ENCODE results near the gene CNTNAP3.
"Not testable (repeated sequence)": the region's sequence is repeated elsewhere in the genome, so short reads cannot be mapped to it uniquely, and the experiment has no call there.

The CNTNAP3 gene

DNA sequence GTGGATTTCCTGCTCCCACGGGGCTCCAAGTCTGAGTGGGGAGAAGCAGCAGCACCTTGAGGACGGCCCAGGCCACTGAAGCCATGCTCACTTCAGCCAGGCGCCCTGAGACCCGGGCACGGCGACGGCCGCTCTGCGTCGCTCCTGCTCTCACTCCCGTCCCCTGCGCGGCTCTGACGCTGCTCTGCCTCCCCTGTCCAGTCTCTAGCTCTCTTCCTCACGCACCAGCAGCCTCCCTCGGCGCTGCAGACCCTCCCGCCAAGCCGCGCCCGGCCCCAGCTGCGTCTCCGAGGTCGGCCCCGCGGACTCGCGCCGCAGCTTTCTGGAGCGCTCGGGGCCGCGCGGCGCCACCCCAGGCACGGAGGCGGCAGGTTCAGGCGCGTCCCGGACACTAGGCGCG is at the start of gene CNTNAP3:
Gene CNTNAP3, minus strand, starts transcription at position 188 of the 400 bp plus-strand sequence. Its CDS starts 103 bp downstream, at position 85.
- DNase-seq (ENCODE audit: low spot score): peak; percentile 20

DNA sequence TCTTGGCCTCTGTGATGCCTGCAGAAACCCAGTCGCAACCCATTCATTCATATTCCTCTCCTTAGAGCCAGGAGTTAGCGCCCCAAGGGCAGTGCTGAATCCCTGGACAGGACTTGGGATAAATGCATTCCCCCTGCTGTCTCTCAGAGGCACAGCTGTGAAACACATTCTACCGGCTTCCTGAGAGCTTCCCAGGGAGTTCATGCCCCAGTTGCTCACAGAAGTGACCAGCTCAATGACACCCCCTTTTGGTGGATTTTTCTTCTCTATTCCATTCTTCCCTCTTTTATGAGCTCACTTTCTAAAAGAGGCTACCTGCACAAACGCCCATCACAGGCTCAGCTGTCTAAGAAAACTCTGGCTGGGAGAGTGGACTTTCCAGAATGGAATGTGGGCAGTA is 8.0 kb downstream of the CNTNAP3 start:
- DNase-seq (ENCODE audit: low spot score): not testable (repeated sequence)

DNA sequence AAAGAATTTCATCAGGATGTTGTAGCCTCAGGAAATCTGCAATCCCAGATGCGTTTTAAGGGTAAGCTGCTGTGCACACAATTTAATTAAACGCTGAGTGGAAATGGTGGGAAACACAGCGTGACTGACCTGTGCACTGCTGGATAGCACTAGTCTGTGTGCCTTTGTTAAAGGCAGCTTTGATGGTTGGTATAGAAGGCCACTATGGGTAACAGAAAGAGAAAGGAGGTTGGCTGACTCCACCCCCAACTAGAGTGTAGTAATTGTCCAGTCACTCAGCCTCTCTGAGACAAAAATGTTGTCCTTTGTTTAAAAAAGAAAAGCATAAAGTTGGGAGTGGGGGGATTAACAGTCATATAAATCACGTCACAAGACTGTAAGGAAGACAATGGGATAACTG is 45.5 kb downstream of the CNTNAP3 start:
- DNase-seq (ENCODE audit: low spot score): not testable (repeated sequence)

DNA sequence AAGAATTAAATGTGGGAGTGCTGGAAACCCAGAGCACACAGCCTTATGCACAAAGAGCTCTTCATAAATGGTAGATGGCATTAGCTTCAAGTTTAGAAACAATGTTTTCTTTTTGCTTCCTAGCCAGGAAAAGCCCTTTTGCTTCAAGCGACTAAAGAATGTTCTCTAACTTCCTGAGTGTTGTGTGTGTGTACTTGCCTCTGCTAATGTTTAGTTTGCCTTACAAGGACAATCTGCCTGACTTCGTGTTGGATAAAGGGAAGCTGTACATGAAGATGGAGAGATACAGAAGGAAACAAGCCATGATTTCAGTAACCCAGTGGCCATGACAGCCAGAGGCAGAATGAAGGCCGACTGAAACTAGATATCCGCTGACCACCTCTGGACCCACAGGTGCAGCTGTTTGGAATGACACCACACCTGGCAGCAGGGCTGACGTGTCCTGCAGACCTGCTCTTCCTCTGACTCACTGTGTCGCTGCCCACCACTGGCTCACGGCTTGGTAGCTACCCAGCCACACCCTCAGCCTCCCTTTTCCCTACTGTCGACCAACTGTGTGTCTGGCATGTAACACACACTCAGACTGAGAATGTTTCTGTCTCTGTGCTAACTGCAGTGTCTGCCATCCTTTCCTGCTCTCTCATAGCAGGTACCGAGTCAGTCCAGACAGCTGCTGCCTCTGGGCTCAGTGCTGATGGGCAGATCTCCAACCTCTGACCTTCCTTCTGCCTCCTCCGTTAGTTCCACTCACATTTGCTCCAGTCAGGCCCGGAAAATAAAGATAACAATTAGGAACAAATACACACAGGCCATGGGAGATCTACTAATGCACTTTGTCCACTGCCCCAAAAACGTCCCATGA is 55.6 kb downstream of the CNTNAP3 start:
- not testable (repeated sequence) for DNase-seq (ENCODE audit: low spot score)

DNA sequence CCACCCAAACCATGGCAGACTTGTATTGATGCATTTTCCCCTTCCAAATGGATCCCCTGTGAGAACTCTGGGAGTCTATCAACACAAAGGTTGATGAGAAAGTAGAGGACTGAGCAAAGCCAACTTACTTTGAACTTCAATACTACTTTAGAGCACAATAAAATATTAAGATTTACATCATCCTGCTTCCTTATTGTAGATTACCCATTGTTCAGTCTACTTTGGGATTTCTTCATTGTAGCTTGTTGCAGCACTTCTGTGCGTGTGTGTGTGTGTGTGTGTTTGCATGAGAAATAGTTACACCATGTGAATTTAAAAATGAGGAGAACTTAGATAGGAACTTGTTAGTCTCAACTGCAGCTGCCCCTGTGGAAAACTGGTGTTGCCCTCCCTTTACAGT is 72.0 kb downstream of the CNTNAP3 start:
- DNase-seq (ENCODE audit: low spot score): not testable (repeated sequence)

DNA sequence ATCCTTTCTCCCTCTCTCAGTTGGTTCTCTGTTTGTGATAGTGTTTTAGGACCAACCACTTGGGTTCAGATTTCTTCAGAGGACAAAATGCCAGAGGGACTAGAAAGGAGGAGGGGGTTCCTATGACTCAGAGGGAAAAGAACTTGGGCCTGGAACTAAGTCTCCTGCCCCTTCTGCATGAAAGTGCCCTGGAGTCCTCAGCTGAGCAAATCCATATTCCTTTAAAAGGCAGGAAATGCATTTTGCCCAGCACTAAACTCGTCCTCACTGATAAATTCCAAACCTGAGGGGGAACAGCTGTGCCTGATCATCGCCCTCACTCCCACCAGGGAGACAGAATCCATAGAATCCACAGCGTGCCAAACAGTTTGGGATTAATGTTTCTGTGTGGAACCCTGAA is 78.2 kb downstream of the CNTNAP3 start:
- not testable (repeated sequence) for DNase-seq (ENCODE audit: low spot score)

DNA sequence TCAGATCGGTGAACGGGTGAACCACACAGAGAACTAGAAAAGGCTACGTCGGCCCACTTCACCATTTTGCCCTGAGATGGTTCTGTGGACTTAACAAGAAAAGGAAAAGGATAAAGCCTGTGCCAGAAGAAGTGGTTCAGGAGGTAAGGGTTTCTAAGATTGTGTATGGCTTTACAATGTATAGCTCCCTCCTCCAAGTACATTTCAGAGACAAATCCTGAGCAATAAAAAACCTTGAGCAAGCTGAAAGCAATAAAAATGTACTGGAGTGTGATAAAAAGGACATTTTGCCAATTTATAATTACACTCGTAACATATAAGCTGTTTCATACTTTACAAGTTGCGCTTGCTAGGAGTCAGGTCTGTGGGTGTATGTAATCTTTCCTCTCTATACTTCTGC is 81.3 kb downstream of the CNTNAP3 start:
- not testable (repeated sequence) for DNase-seq (ENCODE audit: low spot score)

DNA sequence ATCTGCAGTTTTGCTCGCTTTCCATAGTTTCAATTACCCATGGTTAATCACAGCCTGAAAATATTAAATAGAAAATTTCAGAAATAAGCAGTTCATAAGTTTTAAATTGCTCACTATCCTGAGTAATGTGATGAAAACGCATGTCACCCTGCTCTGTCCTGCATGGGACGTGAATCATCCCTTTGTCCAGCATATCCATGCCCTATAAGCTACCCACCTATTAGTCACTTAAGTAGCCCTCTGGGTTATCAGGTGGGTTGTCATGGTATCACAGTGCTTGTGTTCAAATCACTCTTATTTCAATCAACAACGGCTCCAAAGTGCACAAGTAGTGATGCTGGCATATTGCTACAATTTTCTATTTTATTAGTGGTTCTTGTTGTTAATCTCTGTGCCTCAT is 82.1 kb downstream of the CNTNAP3 start:
- not testable (repeated sequence) for DNase-seq (ENCODE audit: low spot score)

DNA sequence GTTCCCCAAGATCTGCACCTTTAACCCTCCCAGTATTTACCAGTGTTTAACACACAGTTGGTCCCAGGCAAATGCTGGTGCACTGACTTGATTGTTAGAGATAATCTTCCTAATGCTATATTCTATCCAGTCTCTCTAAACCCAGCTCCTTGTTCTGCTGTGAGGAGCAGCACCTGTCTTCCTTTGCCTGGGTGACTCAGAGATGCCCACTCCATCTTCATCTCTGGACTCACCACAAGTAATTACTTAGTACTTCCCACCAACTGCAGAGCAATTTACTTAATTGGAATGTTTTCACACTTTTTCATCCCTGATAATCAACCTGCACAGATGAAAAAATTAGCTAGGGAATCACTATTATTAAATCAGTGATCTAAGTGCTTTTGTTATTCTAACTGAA is 87.6 kb downstream of the CNTNAP3 start:
- not testable (repeated sequence) for DNase-seq (ENCODE audit: low spot score)

DNA sequence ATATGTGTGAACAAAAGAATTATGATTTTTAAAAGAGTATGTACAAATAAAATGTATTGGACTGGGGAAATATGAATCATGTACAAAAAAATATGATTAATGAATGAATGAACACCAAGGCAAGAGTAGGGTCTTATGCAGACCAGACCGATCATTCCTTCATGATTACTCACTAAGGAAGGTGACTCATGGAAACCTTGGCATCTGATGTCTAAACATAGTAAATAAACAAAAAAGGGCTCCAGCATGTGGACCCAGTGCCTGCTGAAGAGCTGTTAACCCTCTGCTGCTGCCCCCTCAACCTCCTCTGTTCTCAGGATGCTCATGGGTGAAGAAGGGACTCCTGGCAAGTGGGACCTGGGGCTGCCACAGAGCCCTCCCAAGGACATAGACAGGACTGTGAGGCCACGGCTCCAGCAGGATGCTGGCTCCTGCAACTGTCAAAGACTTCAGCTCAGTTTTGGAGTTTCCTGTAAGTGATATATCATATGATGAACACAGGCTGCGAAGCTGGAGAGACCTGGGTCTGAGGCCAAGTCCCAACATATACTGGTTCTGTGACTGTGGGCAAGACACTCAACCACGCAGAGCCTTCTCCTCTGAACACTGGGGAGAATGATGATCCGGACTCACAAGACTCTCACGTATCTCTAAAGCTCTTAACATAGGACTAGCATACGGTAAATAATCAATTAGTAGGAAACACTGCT is 89.8 kb downstream of the CNTNAP3 start:
- not testable (repeated sequence) for DNase-seq (ENCODE audit: low spot score)

DNA sequence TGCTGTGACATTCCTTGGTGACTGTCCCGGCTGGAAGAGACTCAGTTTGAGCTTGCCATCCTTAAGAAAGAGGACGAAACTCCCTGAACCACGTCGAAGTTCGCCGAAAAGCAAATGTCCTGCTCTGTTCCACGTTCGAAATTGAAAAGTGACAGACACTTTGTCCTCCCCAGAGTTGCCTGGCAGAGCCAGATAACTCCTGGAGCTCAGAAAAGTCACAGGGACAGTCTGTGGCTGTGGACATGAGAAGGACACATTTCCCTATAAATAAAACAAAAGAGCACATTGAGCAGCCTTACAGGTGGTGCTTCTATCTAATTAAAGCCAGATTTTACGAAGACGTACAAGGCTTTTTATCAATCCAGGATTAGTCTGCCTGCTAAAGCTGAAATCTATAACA is 116.6 kb downstream of the CNTNAP3 start:
- DNase-seq (ENCODE audit: low spot score): not testable (repeated sequence)

DNA sequence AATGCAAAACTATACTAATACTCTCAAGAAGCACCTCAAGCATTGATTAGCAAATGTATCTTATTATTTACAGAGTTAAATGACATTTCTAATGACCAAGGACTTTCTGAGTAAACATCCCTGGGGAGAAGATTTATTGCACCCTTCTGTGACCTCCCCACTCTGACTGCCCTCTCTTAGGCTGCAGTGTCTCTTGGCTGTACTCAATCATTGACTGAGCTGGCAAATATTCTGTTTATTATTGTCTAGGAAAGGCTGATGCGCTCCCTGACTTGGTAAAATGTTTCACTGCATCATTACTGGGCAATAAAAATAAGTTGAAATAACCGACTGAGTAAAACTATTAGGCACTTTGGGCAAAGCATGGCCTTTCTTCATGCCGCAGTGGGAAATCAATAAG is 130.3 kb downstream of the CNTNAP3 start:
- not testable (repeated sequence) for DNase-seq (ENCODE audit: low spot score)

DNA sequence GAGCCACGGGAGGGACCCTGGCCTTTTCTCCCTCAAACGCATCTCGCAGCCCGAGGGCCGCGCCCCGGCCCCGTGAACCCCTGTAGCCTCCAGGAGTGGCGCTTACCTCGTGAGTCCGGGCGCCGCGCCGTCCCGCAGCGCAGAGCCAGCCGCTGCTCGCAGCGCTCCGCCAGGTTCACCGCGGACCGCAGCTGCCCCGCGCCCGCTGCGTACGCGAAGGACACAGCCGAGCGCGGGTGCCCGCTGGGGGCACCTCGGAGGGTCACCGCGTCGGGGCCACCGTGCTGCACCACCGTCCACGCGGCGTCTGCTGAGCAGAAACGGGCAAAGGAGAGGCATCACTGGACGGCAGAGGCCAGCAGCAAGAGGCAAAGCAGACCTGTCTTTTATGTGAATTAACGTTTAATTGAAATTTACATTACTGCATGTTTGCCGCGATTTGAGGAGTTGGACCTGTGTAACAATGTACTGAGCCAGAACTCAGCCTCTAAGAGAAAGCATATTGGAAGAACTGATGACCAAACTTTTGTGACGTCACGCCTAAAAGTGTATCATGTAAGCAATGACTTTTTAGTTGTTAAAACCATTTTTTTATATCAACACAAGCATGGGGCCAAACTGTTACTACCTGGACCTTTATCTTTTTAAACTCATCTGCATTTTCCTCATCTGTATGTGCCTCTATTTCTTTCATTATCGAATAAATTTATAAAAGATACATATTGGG is 155.0 kb downstream of the CNTNAP3 start:
- DNase-seq (ENCODE audit: low spot score): not testable (repeated sequence)

DNA sequence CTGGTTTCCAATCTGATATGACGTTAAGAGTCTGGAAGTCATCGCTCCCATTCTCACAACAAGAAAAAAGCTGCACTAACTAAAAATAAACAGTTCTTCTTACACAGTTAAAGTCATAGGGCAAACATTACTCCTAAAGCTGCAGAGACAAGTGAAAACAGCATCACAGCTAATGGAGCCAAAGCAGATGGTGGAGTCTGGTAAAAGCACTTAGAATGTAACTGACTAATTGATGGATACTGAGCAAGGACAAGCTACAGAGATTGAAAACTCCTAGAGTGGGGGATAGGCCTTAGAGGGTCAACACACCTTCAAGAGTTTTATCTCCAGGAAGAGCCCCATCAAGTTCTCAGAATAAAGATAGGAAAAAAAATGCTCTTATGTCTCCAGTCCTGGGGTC is 166.6 kb downstream of the CNTNAP3 start:
- DNase-seq (ENCODE audit: low spot score): not testable (repeated sequence)

DNA sequence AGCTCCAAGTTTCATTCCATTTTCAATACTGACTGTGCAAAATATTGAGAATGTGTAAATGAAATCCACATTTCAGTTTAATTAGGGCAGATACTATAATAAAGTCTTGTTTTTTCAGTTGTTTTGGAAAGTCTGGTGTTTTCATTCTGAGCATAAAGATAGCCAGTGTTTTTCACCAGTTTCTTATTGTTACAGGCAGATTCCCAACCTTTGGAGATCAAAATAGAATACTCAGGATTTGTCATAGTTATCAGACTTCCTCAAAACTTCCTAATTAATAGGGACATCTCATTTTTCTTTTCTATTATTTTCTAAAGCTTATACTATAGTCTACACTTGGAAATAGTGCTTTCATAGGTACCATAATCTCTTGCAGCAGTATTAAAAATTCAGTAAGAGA is 176.2 kb downstream of the CNTNAP3 start:
- DNase-seq (ENCODE audit: low spot score): not testable (repeated sequence)

DNA sequence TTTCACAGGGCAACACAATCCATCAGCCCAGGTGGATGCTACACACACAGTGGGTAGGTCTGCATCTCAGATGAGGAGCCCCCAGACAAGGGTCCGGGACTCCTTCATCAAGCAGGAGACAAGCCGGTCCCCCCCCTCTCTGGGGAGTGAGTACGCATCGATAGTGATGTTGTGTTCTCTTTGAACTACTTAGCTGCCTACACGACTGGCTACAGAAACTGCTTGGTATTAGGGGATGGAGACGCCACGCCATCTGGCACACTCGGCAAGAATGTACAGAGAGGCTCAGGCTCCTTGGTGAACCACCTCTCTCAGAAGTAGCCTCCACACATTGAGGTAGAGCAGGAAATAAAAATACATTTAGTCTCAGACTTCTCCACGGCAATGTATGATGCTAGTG is 179.8 kb downstream of the CNTNAP3 start:
- DNase-seq (ENCODE audit: low spot score): peak; percentile 59

DNA sequence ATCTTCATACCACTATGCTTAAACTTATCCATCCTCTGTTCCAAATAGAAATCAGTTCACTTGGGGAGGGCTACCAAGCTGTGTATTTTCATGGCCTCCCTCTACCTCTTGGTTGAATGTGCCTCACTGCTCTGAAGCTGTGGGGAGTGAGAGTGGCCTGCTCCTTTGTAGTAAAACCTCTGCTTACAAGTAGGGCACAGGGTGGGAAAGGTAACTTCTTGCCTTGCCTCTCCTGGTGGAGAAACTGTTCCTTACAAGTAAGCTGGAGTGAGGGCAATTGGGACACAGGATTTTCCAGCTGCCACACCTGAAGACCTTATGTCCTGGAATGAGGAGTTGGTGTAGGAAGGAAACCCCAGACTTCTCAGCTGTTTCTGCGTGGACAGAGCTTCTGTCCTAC is 190.8 kb downstream of the CNTNAP3 start:
- not testable (repeated sequence) for DNase-seq (ENCODE audit: low spot score)

DNA sequence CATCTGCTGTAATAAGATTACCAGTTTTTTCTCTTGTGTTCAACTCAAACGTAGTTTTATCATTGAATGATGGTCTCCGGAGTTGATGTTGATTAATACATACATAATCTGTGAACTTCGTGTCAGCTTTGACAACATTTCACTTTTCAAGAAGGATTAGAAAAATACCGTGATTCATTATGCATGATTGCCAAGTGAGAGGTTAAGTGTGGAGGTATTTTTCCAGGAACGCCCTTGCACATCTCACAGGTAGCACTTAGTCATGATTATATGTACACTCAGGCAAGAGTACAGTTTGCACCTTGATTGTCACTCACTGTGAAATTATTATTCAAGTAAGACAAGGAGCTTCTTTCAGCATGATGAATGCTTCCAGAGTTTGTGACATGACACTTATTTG is 202.7 kb downstream of the CNTNAP3 start:
- not testable (repeated sequence) for DNase-seq (ENCODE audit: low spot score)

DNA sequence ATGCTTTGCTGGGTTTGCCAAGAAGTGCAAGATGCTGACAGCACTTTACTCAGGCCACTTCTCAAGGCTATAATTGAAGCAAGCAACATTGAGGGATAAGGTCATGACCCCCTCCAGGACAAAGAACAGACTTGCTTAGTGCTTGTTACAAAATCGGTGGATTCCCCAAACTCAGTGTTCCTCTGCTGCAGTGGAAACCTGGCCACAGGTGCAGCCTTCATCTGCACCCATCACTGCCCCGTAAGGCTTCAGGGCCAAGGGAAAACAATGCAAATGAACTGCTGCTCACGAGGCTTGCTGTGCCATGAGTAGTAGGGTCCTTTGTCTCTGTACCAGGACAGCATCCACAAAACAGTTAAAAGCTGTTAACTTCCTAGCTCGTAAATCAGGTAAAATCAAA is 205.4 kb downstream of the CNTNAP3 start:
- DNase-seq (ENCODE audit: low spot score): not testable (repeated sequence)

DNA sequence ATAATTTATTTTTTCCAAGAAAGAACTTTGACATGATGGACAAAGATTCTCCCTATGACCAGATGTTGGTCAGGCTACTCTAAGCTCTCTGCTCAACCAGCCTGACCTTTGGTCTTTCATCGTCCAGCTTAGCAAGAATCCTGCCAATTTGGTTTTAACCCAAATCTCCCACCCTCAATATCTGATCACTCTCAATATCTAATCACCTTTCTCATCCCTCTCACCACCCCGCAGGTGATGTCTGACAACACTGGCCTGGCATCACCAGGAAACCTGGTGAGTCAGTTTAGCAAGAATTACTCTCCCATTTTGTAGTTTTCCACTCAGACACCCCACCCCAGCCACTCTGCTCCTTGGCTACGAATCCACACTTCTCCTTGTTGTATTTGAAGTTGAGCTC is 207.9 kb downstream of the CNTNAP3 start:
- not testable (repeated sequence) for DNase-seq (ENCODE audit: low spot score)

DNA sequence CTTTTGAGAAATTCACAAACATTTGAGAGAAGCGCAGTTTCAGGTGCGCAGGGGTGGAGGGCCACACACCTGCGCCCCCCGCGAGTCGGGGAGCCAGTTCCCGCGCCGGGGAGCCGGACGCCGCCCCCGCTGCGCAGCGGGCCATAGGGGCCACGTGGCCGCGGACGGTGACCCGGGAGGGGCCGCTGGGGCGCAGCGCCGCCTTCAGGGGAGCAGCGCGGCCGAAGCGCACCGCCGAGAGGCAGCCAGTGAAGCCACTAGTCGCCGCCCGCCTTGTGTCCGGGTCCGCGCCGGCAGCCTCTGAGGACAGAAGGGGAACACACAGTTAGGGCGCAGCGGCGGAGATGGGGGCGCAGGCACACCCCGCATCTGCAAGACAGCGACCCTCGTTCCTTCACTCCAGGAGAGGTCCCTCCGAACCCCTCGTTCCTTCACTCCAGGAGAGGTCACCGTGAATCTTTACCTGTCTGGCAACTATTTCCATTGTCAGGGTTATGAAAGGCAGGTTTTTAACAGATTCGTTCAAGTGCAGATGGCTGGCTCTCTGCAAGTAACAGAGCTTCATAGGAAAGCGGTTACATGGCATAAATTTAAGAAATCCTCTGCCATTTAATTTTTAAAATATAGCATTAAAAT is 209.2 kb downstream of the CNTNAP3 start:
- DNase-seq (ENCODE audit: low spot score): not testable (repeated sequence)

DNA sequence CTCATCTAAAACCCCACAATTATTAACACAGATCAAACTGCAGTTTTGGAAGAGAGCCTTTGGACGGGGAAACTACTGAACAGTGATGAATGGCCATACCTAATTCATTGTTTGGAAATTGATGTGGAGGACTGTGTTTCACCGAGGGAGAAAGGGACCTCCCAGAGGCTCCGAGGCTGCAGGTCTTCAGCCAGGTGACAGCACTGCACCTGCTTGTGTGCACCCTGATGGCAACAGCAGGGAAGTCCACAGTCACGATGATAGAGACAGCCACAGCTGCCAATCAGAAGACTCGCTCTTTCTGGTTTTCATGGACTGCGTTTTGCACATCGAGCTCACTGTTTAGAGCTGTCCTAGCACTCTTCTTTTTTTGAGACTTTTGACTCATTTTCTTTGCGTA is 214.4 kb downstream of the CNTNAP3 start:
- not testable (repeated sequence) for DNase-seq (ENCODE audit: low spot score)

Measured in left forelimb (tissue), 1 donor.